Non-pigmented ciliary epithelial cell (primary cell): ENCODE data around the gene SETD4.
A peak's percentile ranks its signal among the peaks of the same experiment; 100 is the strongest.
"Not testable (repeated sequence)": the region's sequence is repeated elsewhere in the genome, so short reads cannot be mapped to it uniquely, and the experiment has no call there.

Source experiments
- DNase-seq: peaks from one replicate; pipeline ENCODE4 v3.0.0-alpha.2; 2010; ENCODE audit warnings: low read depth

The SETD4 gene

GRCh38 chr21:36077758-36078157, 17.4 kb upstream of the SETD4 start:
- DNase-seq: no peak

GRCh38 chr21:36076878-36077655, 16.7 kb upstream of the SETD4 start:
- no peak for DNase-seq

DNA sequence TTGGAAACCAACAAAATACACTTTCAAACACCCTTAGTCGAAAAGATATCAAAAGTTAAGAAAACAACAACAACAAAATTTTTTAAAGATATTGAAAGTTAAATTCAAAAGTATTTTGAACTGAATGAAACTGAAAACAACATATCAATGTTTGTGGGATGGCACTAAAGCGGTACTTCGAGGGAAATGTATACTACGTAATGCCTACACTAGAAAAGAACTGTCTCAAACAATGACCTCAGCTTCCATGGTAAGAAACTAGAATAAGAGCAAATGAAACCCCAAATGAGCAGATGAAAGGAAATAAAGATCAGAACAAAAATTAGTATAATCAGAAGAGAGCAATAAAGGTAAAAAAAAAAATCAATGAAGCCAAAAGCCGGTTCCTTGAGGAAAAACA, 15.6 kb upstream of the SETD4 start:
- no peak for DNase-seq

- no peak for DNase-seq
These were observed 14.8 kb upstream of the SETD4 start for GRCh38 chr21:36075171-36075570.

- DNase-seq: not testable (repeated sequence)
These were observed 13.6 kb upstream of the SETD4 start for GRCh38 chr21:36073911-36074310.

DNA sequence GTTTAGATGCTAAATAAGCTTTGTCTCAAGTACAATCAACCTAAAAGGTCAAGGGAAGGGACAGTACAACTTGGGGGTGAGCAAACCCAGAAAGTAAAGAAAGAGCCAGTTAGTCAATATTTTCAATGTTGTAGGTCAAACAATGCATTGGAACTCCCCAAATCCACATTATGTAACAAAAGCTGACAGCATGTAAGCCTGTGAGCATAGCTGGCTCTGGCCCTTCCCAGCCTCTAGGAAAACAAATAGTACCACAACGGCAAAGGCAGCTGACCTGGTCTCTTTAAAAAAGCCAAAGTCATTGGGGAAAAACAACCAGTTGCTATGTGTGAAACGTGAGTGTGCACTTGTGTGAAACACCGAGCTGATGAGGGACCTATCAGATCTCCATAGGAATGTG, 12.9 kb upstream of the SETD4 start:
- DNase-seq: no peak

DNA sequence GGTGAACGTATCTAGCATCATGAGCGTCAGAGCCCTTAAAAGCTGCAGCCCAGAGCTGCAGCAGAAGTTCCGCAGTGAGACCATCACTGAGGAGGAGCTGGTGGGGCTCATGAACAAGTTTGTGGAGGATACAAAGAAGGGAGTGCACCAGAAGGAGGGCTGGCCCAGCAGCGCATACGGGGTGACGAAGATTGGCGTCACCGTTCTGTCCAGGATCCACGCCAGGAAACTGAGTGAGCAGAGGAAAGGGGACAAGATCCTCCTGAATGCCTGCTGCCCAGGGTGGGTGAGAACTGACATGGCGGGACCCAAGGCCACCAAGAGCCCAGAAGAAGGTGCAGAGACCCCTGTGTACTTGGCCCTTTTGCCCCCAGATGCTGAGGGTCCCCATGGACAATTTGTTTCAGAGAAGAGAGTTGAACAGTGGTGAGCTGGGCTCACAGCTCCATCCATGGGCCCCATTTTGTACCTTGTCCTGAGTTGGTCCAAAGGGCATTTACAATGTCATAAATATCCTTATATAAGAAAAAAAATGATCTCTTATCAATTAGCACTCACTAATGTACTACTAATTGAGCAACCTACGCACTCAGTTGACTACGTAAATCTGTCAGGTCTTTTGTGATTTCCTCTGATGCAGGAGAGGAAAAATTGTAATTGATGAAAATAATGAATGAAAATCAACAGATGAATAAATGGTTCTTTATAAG, 12.3 kb upstream of the SETD4 start:
- DNase-seq: no peak

- DNase-seq: no peak
These were observed 10.7 kb upstream of the SETD4 start for GRCh38 chr21:36070999-36071398.

GRCh38 chr21:36069713-36070583, 9.6 kb upstream of the SETD4 start, which contains the start of gene CBR1:
CBR1 (plus strand) TSS chr21:36070024; CDS start chr21:36070116, 92 bp downstream.
- DNase-seq: peak; percentile 68

DNA sequence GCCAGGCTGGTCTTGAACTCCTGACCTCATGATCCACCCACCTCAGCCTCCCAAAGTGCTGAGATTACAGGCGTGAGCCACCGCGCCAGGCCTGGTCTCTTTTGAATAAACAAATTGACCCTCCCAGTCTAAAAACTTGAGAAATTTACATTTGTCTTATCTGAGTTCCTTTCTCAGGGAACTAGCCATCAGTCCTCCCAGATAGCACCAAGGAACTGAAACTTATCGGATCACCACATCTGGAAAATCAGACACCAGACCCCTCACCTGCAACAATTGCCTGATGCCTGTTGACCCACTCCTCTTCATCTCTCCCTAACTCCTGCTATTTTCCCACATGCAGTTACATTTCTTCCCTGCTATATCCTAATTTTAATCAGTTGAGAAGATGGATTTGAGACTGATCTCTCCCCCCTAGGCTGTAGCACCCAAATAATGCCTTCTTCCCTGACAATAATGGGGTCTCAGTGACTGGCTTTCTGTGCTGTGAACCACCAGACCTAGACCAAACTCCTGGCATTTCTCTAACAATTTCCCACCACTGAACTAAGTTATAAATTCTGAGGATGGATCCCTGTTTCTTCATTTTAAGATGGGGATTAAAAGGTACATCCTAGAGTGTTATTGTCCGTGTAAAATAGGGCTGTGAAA, 8.5 kb upstream of the SETD4 start:
- DNase-seq: no peak

- no peak for DNase-seq
These were observed 5.2 kb upstream of the SETD4 start for GRCh38 chr21:36065497-36066036.

GRCh38 chr21:36064085-36064460, 3.7 kb upstream of the SETD4 start:
- DNase-seq: no peak

DNA sequence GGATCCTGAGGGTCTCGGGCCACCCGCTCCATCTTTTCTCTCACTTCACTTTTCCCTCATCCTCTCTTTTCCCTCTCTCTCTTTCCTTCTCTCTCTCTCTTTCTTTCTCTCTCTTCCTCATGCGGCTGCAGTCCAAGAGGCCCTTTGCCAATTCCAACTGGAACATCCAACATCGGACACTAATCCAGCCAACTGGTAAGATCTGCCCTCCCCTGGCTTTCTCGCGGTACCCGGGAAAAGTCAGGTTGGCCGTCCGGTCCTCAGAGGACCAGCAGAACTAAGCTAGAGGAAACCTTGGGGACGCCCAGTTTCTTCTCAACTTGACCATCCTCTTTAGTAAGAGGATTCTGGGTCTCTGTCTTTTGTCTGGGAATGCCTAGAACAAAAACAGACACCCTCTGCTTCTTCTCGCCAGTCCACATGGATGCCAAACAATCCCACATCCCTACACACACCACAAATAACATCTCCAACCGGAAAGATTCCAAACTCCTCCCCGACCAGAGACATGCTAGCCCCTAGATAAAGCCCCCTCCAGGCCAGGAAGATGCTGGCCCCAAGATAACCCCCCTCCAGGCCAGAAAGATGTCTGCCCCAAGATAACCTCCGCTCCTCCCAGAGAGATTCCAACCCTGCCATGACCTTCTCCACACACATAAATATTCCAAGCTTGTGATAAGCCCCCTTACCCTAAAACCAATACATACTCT, 3.2 kb upstream of the SETD4 start:
- no peak for DNase-seq

- DNase-seq: no peak
These were observed 1.1 kb upstream of the SETD4 start for GRCh38 chr21:36061445-36061844.

- no peak for DNase-seq
These were observed 535 bp downstream of the SETD4 start for GRCh38 chr21:36059823-36060158.

- no peak for DNase-seq
These were observed 4.8 kb downstream of the SETD4 start for GRCh38 chr21:36055551-36055950.

- DNase-seq: no peak
These were observed 6.6 kb downstream of the SETD4 start for GRCh38 chr21:36053715-36054062.

DNA sequence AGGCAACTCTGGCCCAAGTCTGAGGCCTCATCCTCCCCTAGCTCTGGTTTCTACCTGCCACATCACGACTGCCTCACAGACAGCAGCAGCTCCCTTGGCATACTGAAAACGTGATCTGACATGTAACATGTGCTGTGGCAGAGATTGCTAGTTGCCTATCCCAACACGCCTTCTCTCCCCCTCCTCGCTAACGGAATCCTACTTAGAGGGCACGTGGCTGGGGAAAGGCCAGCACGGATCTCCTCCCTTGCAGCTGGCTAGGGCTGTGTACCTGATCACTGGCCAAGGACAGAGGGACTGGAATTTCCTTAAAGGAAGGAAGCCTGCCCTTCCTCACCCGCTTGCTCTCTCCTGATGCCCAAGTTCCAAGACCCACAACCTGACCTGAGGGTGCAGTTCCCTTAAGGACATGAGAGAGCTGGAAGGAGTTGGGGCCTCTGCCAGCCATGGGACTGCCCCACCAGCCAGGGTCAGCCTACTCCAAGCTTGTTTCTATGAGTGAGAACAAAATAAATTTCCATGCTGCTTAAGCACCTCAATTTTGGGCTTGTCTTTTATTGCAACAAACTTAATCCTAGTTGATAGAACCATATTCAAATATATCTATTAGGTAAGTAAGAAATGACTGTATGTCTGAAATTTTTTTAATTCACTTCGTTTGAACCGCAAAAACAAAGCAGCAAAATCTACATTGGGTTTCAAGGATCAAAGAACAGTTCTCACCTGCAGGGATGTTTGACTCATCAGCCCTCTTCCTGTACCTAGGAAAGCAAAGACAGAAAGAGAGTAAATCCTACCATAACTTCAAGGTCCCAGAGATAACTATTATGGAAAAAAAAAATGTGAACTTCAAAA, 7.2 kb downstream of the SETD4 start:
- DNase-seq: no peak

DNA sequence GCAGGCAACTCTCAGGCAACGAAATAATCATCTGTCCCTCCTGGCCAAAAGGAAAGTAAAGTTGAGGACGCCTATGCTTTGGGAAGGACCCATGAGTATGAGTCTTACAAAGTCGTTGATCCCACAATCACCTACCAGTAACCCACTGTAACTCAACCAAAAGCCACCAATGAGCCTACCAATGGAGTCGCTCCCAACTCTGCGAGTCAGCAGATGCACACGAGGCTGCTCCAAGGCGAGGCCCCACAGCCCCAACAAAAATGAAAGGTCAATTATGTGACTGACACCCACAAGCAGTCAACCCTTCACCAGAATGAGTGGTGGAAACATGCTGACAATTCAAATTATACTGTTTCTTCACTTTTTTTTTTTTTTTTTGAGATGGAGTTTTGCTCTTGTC, 12.0 kb downstream of the SETD4 start:
- no peak for DNase-seq

- no peak for DNase-seq
These were observed 13.2 kb downstream of the SETD4 start for GRCh38 chr21:36047139-36047538.
